ENCODE measurements around the gene BET1L.

The BET1L gene

GRCh38 chr11:207208-207862, at the start of gene BET1L, which contains the start of gene RIC8A:
Gene BET1L (minus strand): TSS chr11:207399. CDS start chr11:207321, 78 bp downstream.
Gene RIC8A (plus strand): TSS chr11:207708. CDS start chr11:208855, 1,147 bp downstream.
- Histone ChIP-seq H3K27ac (ENCODE audit: poor library complexity, severe bottlenecking) (peak within 1 kb of the TSS; percentile 95), H3K9me3 (ENCODE audit: severe bottlenecking) (no peaks in the 10 kb centered on the region), H3K4me3 (ENCODE audit: severe bottlenecking) (peak within 1 kb of the TSS; percentile 73), H3K27me3 (ENCODE audit: insufficient read depth, poor library complexity, severe bottlenecking) (no peaks in the 10 kb centered on the region), H3K36me3 (ENCODE audit: low read depth) (peaks cover 39% of the 10 kb centered on the region), H3K4me1 (ENCODE audit: insufficient read depth, poor library complexity, severe bottlenecking) (peaks cover 10% of the 10 kb centered on the region)
- TF ChIP-seq, protein P1, sequence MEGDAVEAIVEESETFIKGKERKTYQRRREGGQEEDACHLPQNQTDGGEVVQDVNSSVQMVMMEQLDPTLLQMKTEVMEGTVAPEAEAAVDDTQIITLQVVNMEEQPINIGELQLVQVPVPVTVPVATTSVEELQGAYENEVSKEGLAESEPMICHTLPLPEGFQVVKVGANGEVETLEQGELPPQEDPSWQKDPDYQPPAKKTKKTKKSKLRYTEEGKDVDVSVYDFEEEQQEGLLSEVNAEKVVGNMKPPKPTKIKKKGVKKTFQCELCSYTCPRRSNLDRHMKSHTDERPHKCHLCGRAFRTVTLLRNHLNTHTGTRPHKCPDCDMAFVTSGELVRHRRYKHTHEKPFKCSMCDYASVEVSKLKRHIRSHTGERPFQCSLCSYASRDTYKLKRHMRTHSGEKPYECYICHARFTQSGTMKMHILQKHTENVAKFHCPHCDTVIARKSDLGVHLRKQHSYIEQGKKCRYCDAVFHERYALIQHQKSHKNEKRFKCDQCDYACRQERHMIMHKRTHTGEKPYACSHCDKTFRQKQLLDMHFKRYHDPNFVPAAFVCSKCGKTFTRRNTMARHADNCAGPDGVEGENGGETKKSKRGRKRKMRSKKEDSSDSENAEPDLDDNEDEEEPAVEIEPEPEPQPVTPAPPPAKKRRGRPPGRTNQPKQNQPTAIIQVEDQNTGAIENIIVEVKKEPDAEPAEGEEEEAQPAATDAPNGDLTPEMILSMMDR (IDR thresholded peaks at IDR 0.05; ENCODE audit: poor library complexity, severe bottlenecking) = no peak
- peak; percentile 97 for DNase-seq (ENCODE audit: low spot score)
- ATAC-seq (ENCODE audit: low read depth) = peak; percentile 70

DNA sequence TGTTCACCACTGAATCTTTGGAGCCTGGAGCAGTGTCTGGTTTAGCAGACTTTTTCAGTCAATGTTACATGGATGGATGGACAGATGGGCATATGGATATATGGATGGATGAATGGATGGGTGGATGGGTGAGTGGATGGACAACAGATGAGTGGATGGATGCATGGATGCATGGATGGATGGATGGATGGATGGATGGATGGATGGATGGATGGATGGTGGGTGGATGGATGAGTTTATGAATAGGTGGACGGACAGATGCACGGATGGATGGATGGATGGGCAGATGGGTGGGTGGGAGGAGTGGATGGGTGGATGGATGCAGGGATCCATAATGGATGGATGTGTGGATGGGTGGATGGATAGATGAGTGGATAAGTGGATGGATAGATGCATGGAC, 48.6 kb upstream of the BET1L start:
- TF ChIP-seq, protein P1 (IDR thresholded peaks at IDR 0.05; ENCODE audit: poor library complexity, severe bottlenecking) = no peak
- Histone ChIP-seq H3K4me3 (ENCODE audit: severe bottlenecking) (no peak overlapping the region), H3K4me1 (ENCODE audit: insufficient read depth, poor library complexity, severe bottlenecking) (no peaks in the 10 kb centered on the region), H3K36me3 (ENCODE audit: low read depth) (peaks cover 16% of the 10 kb centered on the region), H3K27ac (ENCODE audit: poor library complexity, severe bottlenecking) (no peak overlapping the region), H3K27me3 (ENCODE audit: insufficient read depth, poor library complexity, severe bottlenecking) (no peaks in the 10 kb centered on the region), H3K9me3 (ENCODE audit: severe bottlenecking) (no peaks in the 10 kb centered on the region)
- no peak for DNase-seq (ENCODE audit: low spot score)
- no peak for ATAC-seq (ENCODE audit: low read depth)

- ATAC-seq (ENCODE audit: low read depth) (no peak), DNase-seq (ENCODE audit: low spot score) (no peak)
- Histone ChIP-seq H3K9me3 (ENCODE audit: severe bottlenecking) (no peaks in the 10 kb centered on the region), H3K27me3 (ENCODE audit: insufficient read depth, poor library complexity, severe bottlenecking) (no peaks in the 10 kb centered on the region), H3K36me3 (ENCODE audit: low read depth) (peaks cover 22% of the 10 kb centered on the region), H3K4me3 (ENCODE audit: severe bottlenecking) (no peak overlapping the region), H3K27ac (ENCODE audit: poor library complexity, severe bottlenecking) (no peak overlapping the region), H3K4me1 (ENCODE audit: insufficient read depth, poor library complexity, severe bottlenecking) (no peaks in the 10 kb centered on the region)
- TF ChIP-seq, protein P1 (IDR thresholded peaks at IDR 0.05; ENCODE audit: poor library complexity, severe bottlenecking) = no peak
Measured at GRCh38 chr11:255176-255575, 48.0 kb upstream of the BET1L start.

DNA sequence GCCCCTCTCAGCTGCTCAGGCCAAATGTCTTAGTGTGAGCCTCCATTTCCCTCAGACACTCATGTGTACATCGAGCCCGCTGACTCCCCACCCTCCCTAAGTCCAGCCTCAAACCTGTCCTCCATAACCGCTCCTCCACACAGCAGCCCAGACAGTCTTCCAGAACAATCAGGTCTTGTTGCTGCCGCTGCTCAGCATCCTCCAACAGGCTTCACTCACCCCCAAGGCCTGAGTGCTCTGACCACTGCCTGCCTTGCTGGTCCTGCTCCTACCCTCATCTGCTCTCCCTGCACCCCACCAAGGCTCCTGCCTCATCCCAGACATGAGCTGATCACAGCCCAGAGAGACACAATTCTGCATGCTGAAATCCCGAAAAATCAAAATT, 46.7 kb upstream of the BET1L start:
- Histone ChIP-seq H3K9me3 (ENCODE audit: severe bottlenecking) (no peaks in the 10 kb centered on the region), H3K4me1 (ENCODE audit: insufficient read depth, poor library complexity, severe bottlenecking) (no peaks in the 10 kb centered on the region), H3K4me3 (ENCODE audit: severe bottlenecking) (no peak overlapping the region), H3K27ac (ENCODE audit: poor library complexity, severe bottlenecking) (no peak overlapping the region), H3K36me3 (ENCODE audit: low read depth) (peaks cover 31% of the 10 kb centered on the region), H3K27me3 (ENCODE audit: insufficient read depth, poor library complexity, severe bottlenecking) (no peaks in the 10 kb centered on the region)
- TF ChIP-seq, protein P1 (IDR thresholded peaks at IDR 0.05; ENCODE audit: poor library complexity, severe bottlenecking) = no peak
- DNase-seq (ENCODE audit: low spot score) = no peak
- ATAC-seq (ENCODE audit: low read depth) = no peak
